GM12874 (cell line): ENCODE results near the gene CTSO.

Experiments used
- TF ChIP-seq, protein P1 (sequence below): IDR thresholded peaks from 2 replicates; pipeline ENCODE4 v1.5.1; 2011; ENCODE audit warnings: low read depth, mild to moderate bottlenecking, control low read depth, low read length, moderate library complexity; ENCODE audit not compliant: insufficient read depth

CTSO gene

DNA sequence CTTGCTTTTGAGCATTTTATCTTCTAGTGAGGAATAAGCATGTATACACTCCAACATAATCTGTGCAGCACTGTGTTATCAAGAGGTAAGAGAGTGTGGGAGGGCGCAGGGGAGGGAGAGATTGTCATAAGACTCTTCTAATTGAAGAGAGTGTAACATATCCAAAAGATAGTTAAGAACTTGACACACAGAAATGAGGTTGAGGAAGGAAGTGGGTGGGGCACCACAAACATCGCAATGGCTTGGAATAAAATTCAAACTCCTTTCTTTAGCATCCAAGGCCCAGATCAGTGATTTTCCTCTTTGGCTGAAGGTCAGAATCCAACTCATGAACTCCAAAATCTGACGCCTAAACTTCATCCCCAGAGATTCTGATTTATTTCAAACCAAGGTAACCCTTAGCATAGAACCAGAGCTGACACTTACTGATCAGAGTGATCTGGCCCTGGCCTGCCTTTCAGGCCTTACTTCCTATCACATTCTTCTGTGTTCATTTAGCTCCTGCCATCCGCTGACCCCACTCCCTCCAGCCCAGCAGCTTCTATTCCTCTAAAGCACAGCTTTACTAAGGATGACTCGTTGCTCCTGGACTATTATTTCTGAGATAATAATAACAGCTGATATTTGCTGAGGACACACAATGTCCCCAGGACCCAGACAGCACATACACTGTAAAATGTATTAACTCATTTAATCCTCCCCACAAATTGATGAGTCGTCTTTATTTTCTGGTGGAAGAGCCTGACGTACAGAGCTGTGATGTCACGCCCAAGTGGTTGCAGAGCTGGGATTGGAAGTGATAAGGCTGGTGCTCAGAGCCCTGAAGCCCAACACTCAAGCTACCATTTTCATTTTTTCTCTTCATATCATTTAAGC is 10.6 kb upstream of the CTSO start:
- TF ChIP-seq, protein P1, sequence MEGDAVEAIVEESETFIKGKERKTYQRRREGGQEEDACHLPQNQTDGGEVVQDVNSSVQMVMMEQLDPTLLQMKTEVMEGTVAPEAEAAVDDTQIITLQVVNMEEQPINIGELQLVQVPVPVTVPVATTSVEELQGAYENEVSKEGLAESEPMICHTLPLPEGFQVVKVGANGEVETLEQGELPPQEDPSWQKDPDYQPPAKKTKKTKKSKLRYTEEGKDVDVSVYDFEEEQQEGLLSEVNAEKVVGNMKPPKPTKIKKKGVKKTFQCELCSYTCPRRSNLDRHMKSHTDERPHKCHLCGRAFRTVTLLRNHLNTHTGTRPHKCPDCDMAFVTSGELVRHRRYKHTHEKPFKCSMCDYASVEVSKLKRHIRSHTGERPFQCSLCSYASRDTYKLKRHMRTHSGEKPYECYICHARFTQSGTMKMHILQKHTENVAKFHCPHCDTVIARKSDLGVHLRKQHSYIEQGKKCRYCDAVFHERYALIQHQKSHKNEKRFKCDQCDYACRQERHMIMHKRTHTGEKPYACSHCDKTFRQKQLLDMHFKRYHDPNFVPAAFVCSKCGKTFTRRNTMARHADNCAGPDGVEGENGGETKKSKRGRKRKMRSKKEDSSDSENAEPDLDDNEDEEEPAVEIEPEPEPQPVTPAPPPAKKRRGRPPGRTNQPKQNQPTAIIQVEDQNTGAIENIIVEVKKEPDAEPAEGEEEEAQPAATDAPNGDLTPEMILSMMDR, result no peak

DNA sequence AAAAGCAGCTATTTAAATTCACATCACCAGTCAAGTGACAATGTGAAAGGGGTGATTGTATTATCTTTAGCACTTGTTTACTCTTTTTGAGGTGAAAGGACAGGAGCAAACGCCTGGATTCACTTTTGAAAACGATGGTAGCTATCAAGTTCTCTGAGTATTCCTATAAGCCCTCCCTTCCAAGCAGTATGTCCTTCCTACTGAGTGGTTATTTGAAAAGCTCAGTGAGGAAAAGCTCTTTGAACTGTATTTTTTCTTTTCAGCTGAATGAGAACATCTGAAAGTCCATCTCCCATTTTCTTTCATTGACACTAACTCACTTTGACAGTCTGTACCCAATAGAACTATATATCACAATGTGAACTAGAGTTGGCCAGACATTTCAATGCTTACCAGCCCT is 9.1 kb upstream of the CTSO start:
- TF ChIP-seq, protein P1, result no peak

DNA sequence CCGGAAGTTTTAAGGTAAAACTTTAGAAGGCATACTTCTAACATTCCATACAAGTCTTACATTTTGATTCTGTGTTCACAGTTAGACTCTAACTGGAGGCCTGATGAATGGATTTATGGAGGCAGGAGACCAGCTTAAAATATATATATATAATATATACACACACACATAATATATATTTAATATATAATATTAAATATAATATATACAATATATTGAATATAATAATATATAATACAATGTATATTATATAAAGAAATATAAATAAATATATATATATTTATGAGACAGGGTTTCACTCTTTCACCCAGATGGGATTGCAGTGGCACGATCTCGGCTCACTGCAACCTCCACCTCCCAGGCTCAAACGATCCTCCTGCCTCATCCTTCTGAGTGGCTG is 7.9 kb upstream of the CTSO start:
- TF ChIP-seq, protein P1, result no peak

DNA sequence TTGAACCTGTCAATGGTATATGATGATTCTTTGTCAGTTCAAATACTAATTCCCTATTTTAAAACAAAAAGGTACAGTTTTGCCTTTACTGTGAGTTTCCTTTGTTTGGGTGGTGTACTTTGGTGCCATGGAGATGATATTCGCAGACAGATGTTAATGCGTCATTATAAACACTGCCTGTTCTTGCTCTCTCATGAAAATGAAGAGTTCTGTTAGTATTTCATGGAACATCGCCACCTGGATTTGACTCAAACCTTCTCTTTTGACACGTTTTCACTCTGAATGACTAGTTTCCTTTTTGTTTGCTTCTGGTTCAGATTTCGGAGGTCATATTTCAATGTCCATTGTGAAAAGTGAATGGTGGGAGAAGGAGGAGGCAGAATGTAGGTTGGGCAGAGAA is 6.9 kb upstream of the CTSO start:
- TF ChIP-seq, protein P1, result no peak

DNA sequence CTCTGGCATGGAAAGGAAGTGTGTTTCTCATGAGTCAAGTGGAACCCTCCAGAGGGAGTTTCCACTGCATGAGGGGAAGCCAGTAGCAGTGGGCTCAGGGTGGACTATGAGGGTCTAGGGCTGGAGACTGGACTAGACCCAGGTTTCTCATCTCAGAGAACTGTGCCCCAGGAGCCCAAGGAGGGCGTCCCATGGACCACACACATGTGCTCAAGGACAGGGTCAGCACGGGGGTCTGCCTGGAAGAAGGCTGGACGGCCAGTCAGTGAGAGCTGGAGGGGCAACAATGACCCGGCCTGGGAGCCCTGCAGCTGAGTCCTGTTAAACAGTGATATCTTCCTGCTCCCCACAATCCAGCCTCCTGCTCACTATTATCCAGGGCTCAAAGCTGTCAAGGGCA is 5.8 kb upstream of the CTSO start:
- TF ChIP-seq, protein P1, result no peak

DNA sequence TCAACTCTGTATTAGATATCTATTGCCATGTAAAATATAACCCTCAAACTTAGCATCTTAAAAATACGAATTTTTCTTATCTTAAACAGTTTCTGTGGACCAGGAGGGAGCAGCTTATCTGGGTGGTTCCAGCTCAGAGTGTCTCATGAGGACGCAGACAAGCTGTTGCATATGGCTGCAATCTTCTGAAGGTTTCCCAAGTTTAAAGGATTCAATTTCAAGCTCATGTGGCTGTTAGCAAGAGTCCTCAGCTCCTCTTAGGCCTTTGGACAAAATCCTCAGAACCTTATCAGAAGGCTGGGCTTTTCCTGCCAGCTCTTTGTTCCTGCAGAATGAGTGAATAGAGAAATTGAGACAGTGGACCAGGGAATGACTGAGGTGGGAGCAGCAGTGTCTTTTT is 2.8 kb upstream of the CTSO start:
- TF ChIP-seq, protein P1, result no peak

DNA sequence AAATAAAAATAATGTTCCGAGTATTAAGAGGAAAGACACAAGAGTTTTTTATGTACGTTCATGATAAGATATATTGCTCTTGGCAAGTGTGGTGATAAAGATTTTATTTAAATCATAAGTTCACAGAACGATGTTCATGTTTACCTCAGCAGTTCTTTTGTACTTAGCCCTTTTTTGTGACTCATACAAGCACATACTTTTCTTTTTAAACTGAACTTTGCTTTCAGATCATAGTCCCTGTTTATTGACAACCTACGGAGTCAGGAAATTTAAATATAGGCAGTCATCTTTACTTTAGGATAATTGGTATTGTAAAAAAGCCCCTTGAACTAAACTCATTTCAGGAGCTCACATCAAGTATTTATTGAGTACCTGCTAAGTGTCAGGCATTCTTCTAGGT is 1.3 kb upstream of the CTSO start:
- TF ChIP-seq, protein P1, result no peak
